Smooth muscle cell (in vitro differentiated cells): ENCODE data around the gene LNX1. TPM values are rescaled to one million over a fixed set of nuclear protein-coding genes. Genes with fewer than 3 reads are reported as not detected.

Experiments
- DNase-seq: peaks from one replicate; lab custom pipeline; 2025; ENCODE audit not compliant: unreplicated experiment; lab: John Stamatoyannopoulos, UW
- H2AFZ ChIP-seq: fragments of 200-600 bp; sonication (generic); 2 replicates; pipeline ENCODE4 v1.6.0; 2016; ENCODE audit warnings: antibody characterized with exemption, low read depth, mild to moderate bottlenecking
- H3F3A ChIP-seq: fragments of 200-600 bp; sonication (generic); 2 replicates; pipeline ENCODE4 v1.6.0; 2017; ENCODE audit warnings: antibody characterized with exemption, low read depth
- H3K27ac ChIP-seq: fragments of 200-600 bp; sonication (generic); 2 replicates; pipeline ENCODE4 v1.5.1; 2016; ENCODE audit warnings: low read depth, mild to moderate bottlenecking
- H3K27me3 ChIP-seq: fragments of 200-600 bp; sonication (generic); 2 replicates; pipeline ENCODE4 v1.6.1; 2016; ENCODE audit warnings: low read depth, mild to moderate bottlenecking
- H3K36me3 ChIP-seq: fragments of 200-600 bp; sonication (generic); 2 replicates; pipeline ENCODE4 v1.5.1; 2016; ENCODE audit warnings: low read depth
- H3K4me1 ChIP-seq: fragments of 200-600 bp; sonication (generic); 2 replicates; pipeline ENCODE4 v1.5.1; 2016; ENCODE audit warnings: low read depth
- H3K4me2 ChIP-seq: fragments of 200-600 bp; sonication (generic); 2 replicates; pipeline ENCODE4 v1.6.0; 2016; ENCODE audit warnings: mild to moderate bottlenecking
- H3K4me3 ChIP-seq: fragments of 200-600 bp; sonication (generic); 2 replicates; pipeline ENCODE4 v1.5.1; 2016; ENCODE audit warnings: mild to moderate bottlenecking
- H3K79me2 ChIP-seq: fragments of 200-600 bp; sonication (generic); 2 replicates; pipeline ENCODE4 v1.6.0; 2016; ENCODE audit warnings: low read depth, mild to moderate bottlenecking
- H3K9ac ChIP-seq: fragments of 200-600 bp; sonication (generic); 2 replicates; pipeline ENCODE4 v1.6.0; 2016; ENCODE audit warnings: low read depth
- H3K9me3 ChIP-seq: fragments of 200-600 bp; sonication (generic); replicated peaks from 2 replicates; pipeline ENCODE4 v1.5.1; 2016; ENCODE audit warnings: low read depth
- H4K20me1 ChIP-seq: fragments of 200-600 bp; sonication (generic); 2 replicates; pipeline ENCODE4 v1.6.0; 2016; ENCODE audit warnings: low read depth
- CTCF ChIP-seq: fragments of 200-600 bp; sonication (generic); IDR thresholded peaks from 2 replicates; pipeline ENCODE4 v1.5.1; 2017; ENCODE audit warnings: borderline replicate concordance, mild to moderate bottlenecking, antibody characterized with exemption; ENCODE audit not compliant: insufficient read depth, poor library complexity, severe bottlenecking
- WGBS: methylation state at CpG from one replicate; pipeline ENCODE4 v1.1.7; 2016; ENCODE audit warnings: low lambda C conversion rate; 5-methylcytosine and 5-hydroxymethylcytosine counted together
- polyA plus RNA-seq: library from polyadenylated mRNA; unstranded; fragments of >200 nt; fragmentation: Nextera tagmentation; extraction: Ambion mirVana; gene quantifications from 2 replicates; pipeline ENCODE4 v1.2.1, GENCODE V29; 2016
- total RNA-seq: library from RNA; depleted of rRNA; stranded (reverse); fragments of >200 nt; gene quantifications from 2 replicates; pipeline ENCODE4 v1.2.3, GENCODE V29; 2014

LNX1 gene
- total and polyA plus RNA-seq, 2 experiments from 2014 or later: 2.3 to 4.3 TPM

DNA sequence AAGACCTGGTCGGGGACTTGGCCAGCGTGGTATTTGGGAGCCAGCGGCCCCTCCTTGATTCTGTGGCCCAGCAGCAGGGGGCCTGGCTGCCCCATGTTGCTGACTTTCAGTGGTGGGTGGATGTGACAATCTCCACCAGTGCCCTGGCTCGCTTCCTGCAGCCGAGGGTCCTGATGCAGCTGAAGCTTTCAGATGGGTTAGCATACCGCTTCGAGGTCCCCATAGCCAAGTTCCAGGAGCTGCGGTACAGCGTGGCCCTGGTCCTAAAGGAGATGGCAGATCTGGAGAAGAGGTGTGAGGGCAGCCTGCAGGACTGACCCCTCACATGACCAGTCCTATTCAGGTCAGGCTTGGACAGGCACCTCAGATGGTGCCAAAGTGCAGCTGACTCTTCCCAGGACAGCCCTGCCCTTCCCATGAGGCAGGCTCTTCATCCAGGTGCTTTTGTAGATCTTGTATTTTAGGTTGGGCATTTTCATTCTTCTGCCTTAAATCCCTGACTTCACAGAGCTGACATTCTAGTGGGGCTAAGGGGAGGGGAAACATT is 15.1 kb downstream of the LNX1 start:
- no peak for DNase-seq
- no peaks in the 10 kb centered on the region for H4K20me1 ChIP-seq
- H3K4me1 ChIP-seq: peaks cover 11% of the 10 kb centered on the region
- H3K4me3 ChIP-seq: no peak overlapping the region
- H3K36me3 ChIP-seq: no peaks in the 10 kb centered on the region
- H3F3A ChIP-seq: peaks cover 14% of the 10 kb centered on the region
- H3K4me2 ChIP-seq: peak overlapping the region; percentile 71
- TF ChIP-seq CTCF: no peak
- no peaks in the 10 kb centered on the region for H3K9me3 ChIP-seq
- peak overlapping the region; percentile 50 for H3K27ac ChIP-seq
- no peaks in the 10 kb centered on the region for H3K79me2 ChIP-seq
- H3K27me3 ChIP-seq: no peaks in the 10 kb centered on the region
- no peak overlapping the region for H3K9ac ChIP-seq
- no peak overlapping the region for H2AFZ ChIP-seq
- 87% methylated on average over 9 of the region's 9 CpGs for WGBS

DNA sequence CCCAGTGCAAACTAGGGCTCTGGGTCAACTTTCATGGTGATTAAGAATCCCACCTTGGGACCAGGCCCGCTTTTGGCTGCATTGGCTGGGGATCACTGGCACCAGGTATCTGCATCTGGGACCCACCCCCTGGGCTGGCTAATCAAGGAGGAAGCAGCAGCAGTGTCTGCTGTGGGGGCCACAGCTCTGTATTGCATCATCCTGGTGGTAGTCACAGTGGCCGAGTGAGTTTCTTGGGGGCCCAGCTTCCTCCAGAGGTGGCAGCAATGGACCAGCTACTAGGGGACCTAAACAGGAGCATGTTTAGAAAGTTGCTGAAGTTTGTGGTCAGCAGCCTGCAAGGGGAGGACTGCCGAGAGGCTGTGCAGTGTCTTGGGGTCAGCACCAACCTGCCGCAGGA is 15.7 kb downstream of the LNX1 start:
- TF ChIP-seq CTCF: no peak

DNA sequence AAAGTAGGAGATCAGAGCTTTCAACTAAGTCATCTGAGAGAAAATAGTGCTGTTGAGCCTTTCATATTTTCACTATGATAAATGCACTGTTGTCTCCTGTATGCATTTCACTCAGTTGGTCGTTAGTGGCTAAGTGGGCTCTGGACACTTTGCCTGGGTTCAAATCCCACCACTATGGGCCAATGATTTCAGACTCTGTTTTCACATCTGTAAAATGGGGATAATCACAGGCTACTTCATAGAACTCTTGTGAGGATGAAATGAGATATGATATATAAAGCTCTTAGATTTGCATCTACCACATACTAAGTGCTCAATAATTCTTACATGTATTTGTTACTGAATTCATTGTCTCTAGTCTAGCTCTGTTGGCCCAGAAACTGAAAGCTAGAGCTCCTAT is 16.8 kb downstream of the LNX1 start:
- WGBS: 100% methylated on average over 1 of the region's 1 CpG
- Histone ChIP-seq H3K27ac (no peak overlapping the region), H3K4me1 (peaks cover 11% of the 10 kb centered on the region), H3K79me2 (no peaks in the 10 kb centered on the region), H3K36me3 (no peaks in the 10 kb centered on the region), H3K4me2 (no peak overlapping the region), H3K9me3 (no peaks in the 10 kb centered on the region), H3K4me3 (no peak overlapping the region), H3K9ac (no peak overlapping the region), H4K20me1 (no peaks in the 10 kb centered on the region), H2AFZ (no peak overlapping the region), H3F3A (peaks cover 7% of the 10 kb centered on the region), H3K27me3 (no peaks in the 10 kb centered on the region)
- DNase-seq: no peak
- TF ChIP-seq CTCF: no peak

More for the DNA sequence above, 15.7 kb downstream of the LNX1 start:
- H3K27ac ChIP-seq: no peak overlapping the region
- WGBS: 72% methylated on average over 4 of the region's 4 CpGs
- peaks cover 13% of the 10 kb centered on the region for H3F3A ChIP-seq
- H3K36me3 ChIP-seq: no peaks in the 10 kb centered on the region
- H3K4me3 ChIP-seq: no peak overlapping the region
- H3K4me2 ChIP-seq: no peak overlapping the region
- peaks cover 11% of the 10 kb centered on the region for H3K4me1 ChIP-seq
- DNase-seq: no peak
- no peaks in the 10 kb centered on the region for H4K20me1 ChIP-seq
- no peaks in the 10 kb centered on the region for H3K9me3 ChIP-seq
- no peaks in the 10 kb centered on the region for H3K27me3 ChIP-seq
- H2AFZ ChIP-seq: no peak overlapping the region
- H3K79me2 ChIP-seq: no peaks in the 10 kb centered on the region
- H3K9ac ChIP-seq: no peak overlapping the region

GRCh38 chr4:53573696-53574095 is 17.6 kb downstream of the LNX1 start:
- Histone ChIP-seq H3K9me3 (no peaks in the 10 kb centered on the region), H3K9ac (no peak overlapping the region), H4K20me1 (no peaks in the 10 kb centered on the region), H3K4me2 (no peak overlapping the region), H3K27ac (no peak overlapping the region), H3K36me3 (no peaks in the 10 kb centered on the region), H3K4me3 (no peak overlapping the region), H3F3A (peaks cover 7% of the 10 kb centered on the region), H2AFZ (no peak overlapping the region), H3K27me3 (no peaks in the 10 kb centered on the region), H3K79me2 (no peaks in the 10 kb centered on the region), H3K4me1 (peaks cover 11% of the 10 kb centered on the region)
- 57% methylated on average over 3 of the region's 3 CpGs for WGBS
- TF ChIP-seq CTCF: no peak
- no peak for DNase-seq
